K562 (cell line): ENCODE data around the gene TENM3. TPM values are rescaled to one million over a fixed set of nuclear protein-coding genes. Genes with fewer than 3 reads are reported as not detected.

ENCODE experiments used
- ATAC-seq: fragments of 200-7000 bp; cut with Tn5 transposase; 3 replicates; pipeline ENCODE4 v1.9.1; 2020; ENCODE audit warnings: moderate library complexity
- BruUV-seq: library from RNA; stranded (reverse); fragments of 400-500 nt; replicated peaks from 2 replicates; lab custom pipeline; 2021; lab: Mats Ljungman, UMichigan
- CTCF ChIA-PET: fragments of 300-600 bp; formaldehyde crosslinking; extraction: SDS; loops from one replicate; lab custom pipeline; 2021; ENCODE audit warnings: low intra/inter-chr PET ratio; lab: Yijun Ruan, JAX
- POLR2A ChIA-PET: fragments of 300-600, 350-650 bp; sonication (Branson Sonifier 250); formaldehyde crosslinking; extraction: SDS; loops from one replicate; lab custom pipeline; 2021; ENCODE audit warnings: antibody characterized with exemption, inconsistent platforms; lab: Yijun Ruan, JAX
- DNase-seq, 4 experiments: peaks; one replicate each; pipeline versions ENCODE4 v3.0.0 to v3.0.0-alpha.2; 2011 to 2018; ENCODE audit warnings: low spot score in 3 of 4, mixed read lengths in 3 of 4; ENCODE audit errors: extremely low read depth in 1 of 4
- FAIRE-seq: peaks from 2 replicates; lab custom pipeline; 2011; peaks lifted over from hg19 to GRCh38; lab: Jason Lieb, UNC
- H2AFZ ChIP-seq: 2 replicates; pipeline ENCODE4 v1.6.0; 2011; ENCODE audit warnings: low read depth, low read length, control low read depth, inconsistent platforms
- H3K27ac ChIP-seq: fragments of 200-600 bp; 3 replicates; pipeline ENCODE4 v1.8.0; 2011; ENCODE audit warnings: low read depth, mild to moderate bottlenecking, control low read depth, inconsistent platforms, low read length, moderate library complexity, mixed read lengths; ENCODE audit errors: extremely low read depth
- H3K27me3 ChIP-seq, 2 experiments: fragments of 300-600 bp in 1 of 2; 2 replicates in 1 of 2; 3 replicates in 1 of 2; pipeline versions ENCODE4 v1.6.0 to v1.8.0; 2011; ENCODE audit warnings: inconsistent platforms in 2 of 2, low read length in 2 of 2, mild to moderate bottlenecking in 1 of 2, mixed read lengths in 1 of 2, moderate library complexity in 1 of 2; ENCODE audit not compliant: control insufficient read depth in 2 of 2, insufficient read depth in 2 of 2
- H3K36me3 ChIP-seq: fragments of 300-600 bp; 3 replicates; pipeline ENCODE4 v1.8.0; 2011; ENCODE audit warnings: mild to moderate bottlenecking, low read length, inconsistent platforms; ENCODE audit not compliant: control insufficient read depth, insufficient read depth
- H3K4me1 ChIP-seq, 2 experiments: fragments of 200-600 bp in 1 of 2; replicated peaks in 1 of 2; 2 replicates in 1 of 2; 3 replicates in 1 of 2; pipeline versions ENCODE4 v1.5.1 to v1.8.0; 2011; ENCODE audit warnings: inconsistent platforms in 2 of 2, low read length in 2 of 2, mild to moderate bottlenecking in 1 of 2, mixed read lengths in 1 of 2, moderate library complexity in 1 of 2; ENCODE audit not compliant: control insufficient read depth in 2 of 2, insufficient read depth in 2 of 2
- H3K4me2 ChIP-seq: 2 replicates; pipeline ENCODE4 v1.6.1; 2011; ENCODE audit warnings: low read length, control low read depth, inconsistent platforms, mixed read lengths; ENCODE audit not compliant: insufficient read depth
- H3K4me3 ChIP-seq: fragments of 200-600 bp; sonication (generic), shearing (Covaris generic); 2 replicates; pipeline ENCODE4 v1.5.1; 2016; ENCODE audit warnings: control low read depth, inconsistent platforms
- H3K79me2 ChIP-seq: fragments of 200-600 bp; 3 replicates; pipeline ENCODE4 v1.8.0; 2011; ENCODE audit warnings: low read length, inconsistent platforms; ENCODE audit not compliant: control insufficient read depth, insufficient read depth
- H3K9ac ChIP-seq, 2 experiments: 2 replicates each; pipeline versions ENCODE4 v1.6.0 to v1.6.1; 2011; ENCODE audit warnings: low read depth in 2 of 2, low read length in 2 of 2, control low read depth in 1 of 2, inconsistent platforms in 1 of 2, mild to moderate bottlenecking in 1 of 2, mixed read lengths in 1 of 2; ENCODE audit not compliant: insufficient read depth in 1 of 2
- H3K9me1 ChIP-seq: one replicate; pipeline ENCODE4 v1.6.0; 2011; ENCODE audit warnings: inconsistent platforms, mild to moderate bottlenecking, low read length, moderate library complexity; ENCODE audit not compliant: control insufficient read depth, insufficient read depth
- H3K9me3 ChIP-seq: replicated peaks from 2 replicates; pipeline ENCODE4 v1.5.1; 2011; ENCODE audit warnings: low read depth, low read length, inconsistent platforms; ENCODE audit not compliant: control insufficient read depth, insufficient read depth
- H4K20me1 ChIP-seq: replicated peaks from 2 replicates; pipeline ENCODE4 v1.6.1; 2011; ENCODE audit warnings: low read length, inconsistent platforms, mixed read lengths; ENCODE audit not compliant: control insufficient read depth, insufficient read depth
- BRD9 ChIP-seq: fragments of 450-650 bp; IDR thresholded peaks from 2 replicates; pipeline ENCODE4 v1.6.1; 2018; ENCODE audit warnings: low read depth; ENCODE audit not compliant: partially characterized antibody
- EHMT2 ChIP-seq: fragments of 450-650 bp; IDR thresholded peaks from 2 replicates; pipeline ENCODE4 v1.6.1; 2018; ENCODE audit warnings: antibody characterized with exemption
- GATA2 ChIP-seq: sonication (generic); formaldehyde crosslinking; IDR thresholded peaks from 2 replicates; pipeline ENCODE4 v1.4.0; 2020; ENCODE audit warnings: mild to moderate bottlenecking, missing genetic modification reagents
- MAFF ChIP-seq: IDR thresholded peaks from 2 replicates; pipeline ENCODE4 v1.6.1; 2012; ENCODE audit warnings: low read length, improper control_type of control experiment
- MAFK ChIP-seq: IDR thresholded peaks from 2 replicates; pipeline ENCODE4 v1.6.1; 2011; ENCODE audit warnings: low read length, improper control_type of control experiment
- SREBF2 ChIP-seq: sonication (generic); formaldehyde crosslinking; IDR thresholded peaks from 2 replicates; pipeline ENCODE4 v1.4.0; 2020; ENCODE audit warnings: mild to moderate bottlenecking, missing genetic modification reagents
- TRIM28 ChIP-seq: fragments of 450-650 bp; IDR thresholded peaks from 2 replicates; pipeline ENCODE4 v1.6.1; 2017
- XRCC4 ChIP-seq: IDR thresholded peaks from one replicate; pipeline ENCODE4 v1.6.1; 2011; ENCODE audit not compliant: insufficient read depth, insufficient read length; ENCODE audit errors: extremely low read depth
- ZNF408 ChIP-seq: fragments of 250-450 bp; sonication (Bioruptor Pico); IDR thresholded peaks from 2 replicates; pipeline ENCODE4 v1.4.0; 2020; ENCODE audit warnings: low read depth, mild to moderate bottlenecking, moderate library complexity
- WGBS: fragments of 100-300 bp; shearing (Covaris generic); methylation state at CpG from one replicate; pipeline ENCODE4 v1.1.6; 2016; ENCODE audit warnings: low coverage, mixed read lengths; ENCODE audit not compliant: insufficient coverage; ENCODE audit errors: missing lambda C conversion rate; 5-methylcytosine and 5-hydroxymethylcytosine counted together
- in situ Hi-C: fragments of 300-500 bp; cut with MboI; formaldehyde crosslinking; loops from 4 replicates; pipeline ENCODE4 v1.15.0; 2018; ENCODE audit warnings: inconsistent platforms, mixed read lengths
- intact Hi-C: fragments of 100-400 bp; cut with micrococcal nuclease; formaldehyde crosslinking; loops from 2 replicates; pipeline ENCODE4 v1.14.2; 2022
- polyA plus RNA-seq, 8 experiments: library from polyadenylated mRNA; depleted of rRNA in 4 of 8; stranded (reverse) in 5 of 8; unstranded in 3 of 8; fragments of >200 nt; fragmentation: Nextera tagmentation in 2 of 8; fragmentation: Illumina TruSeq in 1 of 8; extraction: Ambion mirVana in 2 of 8; extraction: Trizol in 1 of 8; gene quantifications; 2 replicates each; pipeline versions ENCODE4 v1.2.1 to v1.2.3, GENCODE V29; 2011 to 2014; ENCODE audit warnings: inconsistent platforms in 1 of 8, missing spikeins in 1 of 8
- total RNA-seq, 7 experiments: library from RNA; depleted of rRNA in 6 of 7; stranded (reverse); fragments of >200 nt in 6 of 7; fragmentation: Illumina TruSeq in 2 of 7; extraction: Trizol in 2 of 7; gene quantifications; 2 replicates each; pipeline versions ENCODE4 v1.2.1 to v1.2.3, GENCODE V29; 2011 to 2021; ENCODE audit warnings: low replicate concordance in 1 of 7
- TF ChIP-seq, protein P1 (sequence below): fragments of 450-650 bp; IDR thresholded peaks from 2 replicates; pipeline ENCODE4 v1.6.1; 2017; ENCODE audit warnings: antibody characterized with exemption
- TF ChIP-seq, protein P2 (sequence below): fragments of 450-650 bp; formaldehyde crosslinking; IDR thresholded peaks from 2 replicates; pipeline ENCODE4 v1.4.0; 2020; ENCODE audit warnings: mild to moderate bottlenecking
- TF ChIP-seq, protein P3 (sequence below): fragments of 450-650 bp; formaldehyde crosslinking; IDR thresholded peaks from 2 replicates; pipeline ENCODE4 v1.4.0; 2020; ENCODE audit warnings: mild to moderate bottlenecking, moderate library complexity
- TF ChIP-seq, protein P4 (sequence below): sonication (generic); formaldehyde crosslinking; IDR thresholded peaks from 2 replicates; pipeline ENCODE4 v1.8.0; 2023; ENCODE audit warnings: mild to moderate bottlenecking, missing genetic modification reagents

TENM3 gene
- total and polyA plus RNA-seq, 9 of the 15 experiments (the other 6 are each of a cell fraction or from before 2014, with no cell fraction given), result 0.01 to 0.02 TPM; not detected in 7

DNA sequence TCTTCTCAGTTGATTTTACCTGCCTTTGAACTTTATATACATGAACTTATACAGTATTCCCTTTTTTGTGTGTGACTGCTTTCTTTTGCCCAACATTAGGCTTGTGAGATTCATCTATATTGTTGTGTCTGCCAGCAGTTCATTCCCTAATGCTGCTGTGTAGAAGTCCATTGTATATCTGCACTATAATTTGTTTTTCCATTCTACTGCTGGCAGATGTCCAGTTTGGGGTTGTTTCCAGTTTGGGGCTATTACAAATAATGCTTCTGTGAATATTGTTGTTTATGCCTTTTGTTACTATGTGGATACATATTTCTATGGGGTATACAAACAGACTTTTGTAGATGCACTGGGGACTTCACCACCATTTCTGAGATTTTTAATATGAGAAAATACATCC lies 405.6 kb downstream of the TENM3 start (continued):
- TF ChIP-seq, protein P1, sequence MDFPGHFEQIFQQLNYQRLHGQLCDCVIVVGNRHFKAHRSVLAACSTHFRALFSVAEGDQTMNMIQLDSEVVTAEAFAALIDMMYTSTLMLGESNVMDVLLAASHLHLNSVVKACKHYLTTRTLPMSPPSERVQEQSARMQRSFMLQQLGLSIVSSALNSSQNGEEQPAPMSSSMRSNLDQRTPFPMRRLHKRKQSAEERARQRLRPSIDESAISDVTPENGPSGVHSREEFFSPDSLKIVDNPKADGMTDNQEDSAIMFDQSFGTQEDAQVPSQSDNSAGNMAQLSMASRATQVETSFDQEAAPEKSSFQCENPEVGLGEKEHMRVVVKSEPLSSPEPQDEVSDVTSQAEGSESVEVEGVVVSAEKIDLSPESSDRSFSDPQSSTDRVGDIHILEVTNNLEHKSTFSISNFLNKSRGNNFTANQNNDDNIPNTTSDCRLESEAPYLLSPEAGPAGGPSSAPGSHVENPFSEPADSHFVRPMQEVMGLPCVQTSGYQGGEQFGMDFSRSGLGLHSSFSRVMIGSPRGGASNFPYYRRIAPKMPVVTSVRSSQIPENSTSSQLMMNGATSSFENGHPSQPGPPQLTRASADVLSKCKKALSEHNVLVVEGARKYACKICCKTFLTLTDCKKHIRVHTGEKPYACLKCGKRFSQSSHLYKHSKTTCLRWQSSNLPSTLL, result no peak

DNA sequence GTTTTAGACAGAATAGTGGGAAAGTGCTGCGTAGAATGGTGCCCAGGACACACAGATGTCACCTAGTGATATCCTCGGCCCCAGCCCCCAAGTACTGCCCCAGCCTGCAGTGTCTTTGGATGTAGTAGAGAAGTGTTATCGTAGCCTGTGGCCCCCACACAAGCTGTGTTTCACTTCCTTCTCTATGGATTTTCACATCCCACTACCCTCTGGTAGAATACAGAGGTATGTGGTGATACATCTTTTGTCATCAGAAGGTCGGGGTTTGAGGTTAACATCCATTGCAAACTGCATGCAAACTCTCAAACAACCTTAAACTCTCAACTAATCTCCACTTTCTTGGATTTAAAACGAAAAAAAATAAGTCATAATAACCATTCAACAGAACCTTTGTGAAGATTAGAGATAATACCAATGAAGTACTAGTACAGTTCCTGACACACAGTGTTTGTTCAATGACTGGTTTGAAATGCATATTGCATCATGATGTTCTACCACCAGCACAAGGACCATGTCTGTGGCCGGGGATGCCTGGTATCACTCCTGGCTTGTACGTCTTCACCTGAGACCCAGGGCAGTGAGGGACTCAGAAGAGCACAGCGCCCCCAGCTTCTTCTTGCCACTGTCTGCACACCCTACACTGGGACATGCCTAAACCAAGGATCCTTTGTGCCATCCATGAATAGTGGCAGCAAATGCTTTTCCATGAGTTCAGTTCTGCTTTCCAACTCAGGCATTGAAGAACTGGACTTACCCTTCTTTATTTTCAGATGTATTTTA lies 406.7 kb downstream of the TENM3 start:
- H3K27ac ChIP-seq, result no peak overlapping the region
- DNase-seq (no peak), FAIRE-seq (no peak), ATAC-seq (no peak)
- H3K4me3 ChIP-seq, result no peak overlapping the region
- intact Hi-C loops (loop anchor here (5.0 to 10.0 kb wide), 2 partner anchors 155 to 277 kb away; no protein-coding TSS in a partner anchor), in situ Hi-C loops (no loop called here)
- H3K36me3 ChIP-seq, result no peaks in the 10 kb centered on the region
- H3K4me2 ChIP-seq, result no peak overlapping the region
- H3K79me2 ChIP-seq, result no peaks in the 10 kb centered on the region
- TF ChIP-seq MAFK (no peak), EHMT2 (no peak), TRIM28 (no peak), XRCC4 (no peak), GATA2 (CRISPR knock-in tag) (no peak), ZNF408 (CRISPR knock-in tag) (no peak), BRD9 (no peak), SREBF2 (CRISPR knock-in tag) (no peak), MAFF (no peak)
- TF ChIP-seq, protein P2, sequence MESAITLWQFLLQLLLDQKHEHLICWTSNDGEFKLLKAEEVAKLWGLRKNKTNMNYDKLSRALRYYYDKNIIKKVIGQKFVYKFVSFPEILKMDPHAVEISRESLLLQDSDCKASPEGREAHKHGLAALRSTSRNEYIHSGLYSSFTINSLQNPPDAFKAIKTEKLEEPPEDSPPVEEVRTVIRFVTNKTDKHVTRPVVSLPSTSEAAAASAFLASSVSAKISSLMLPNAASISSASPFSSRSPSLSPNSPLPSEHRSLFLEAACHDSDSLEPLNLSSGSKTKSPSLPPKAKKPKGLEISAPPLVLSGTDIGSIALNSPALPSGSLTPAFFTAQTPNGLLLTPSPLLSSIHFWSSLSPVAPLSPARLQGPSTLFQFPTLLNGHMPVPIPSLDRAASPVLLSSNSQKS, result no peak
- TF ChIP-seq, protein P3, sequence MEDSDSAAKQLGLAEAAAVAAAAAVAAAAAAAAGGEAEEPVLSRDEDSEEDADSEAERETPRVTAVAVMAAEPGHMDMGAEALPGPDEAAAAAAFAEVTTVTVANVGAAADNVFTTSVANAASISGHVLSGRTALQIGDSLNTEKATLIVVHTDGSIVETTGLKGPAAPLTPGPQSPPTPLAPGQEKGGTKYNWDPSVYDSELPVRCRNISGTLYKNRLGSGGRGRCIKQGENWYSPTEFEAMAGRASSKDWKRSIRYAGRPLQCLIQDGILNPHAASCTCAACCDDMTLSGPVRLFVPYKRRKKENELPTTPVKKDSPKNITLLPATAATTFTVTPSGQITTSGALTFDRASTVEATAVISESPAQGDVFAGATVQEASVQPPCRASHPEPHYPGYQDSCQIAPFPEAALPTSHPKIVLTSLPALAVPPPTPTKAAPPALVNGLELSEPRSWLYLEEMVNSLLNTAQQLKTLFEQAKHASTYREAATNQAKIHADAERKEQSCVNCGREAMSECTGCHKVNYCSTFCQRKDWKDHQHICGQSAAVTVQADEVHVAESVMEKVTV (CRISPR knock-in tag), result no peak
- TF ChIP-seq, protein P4, sequence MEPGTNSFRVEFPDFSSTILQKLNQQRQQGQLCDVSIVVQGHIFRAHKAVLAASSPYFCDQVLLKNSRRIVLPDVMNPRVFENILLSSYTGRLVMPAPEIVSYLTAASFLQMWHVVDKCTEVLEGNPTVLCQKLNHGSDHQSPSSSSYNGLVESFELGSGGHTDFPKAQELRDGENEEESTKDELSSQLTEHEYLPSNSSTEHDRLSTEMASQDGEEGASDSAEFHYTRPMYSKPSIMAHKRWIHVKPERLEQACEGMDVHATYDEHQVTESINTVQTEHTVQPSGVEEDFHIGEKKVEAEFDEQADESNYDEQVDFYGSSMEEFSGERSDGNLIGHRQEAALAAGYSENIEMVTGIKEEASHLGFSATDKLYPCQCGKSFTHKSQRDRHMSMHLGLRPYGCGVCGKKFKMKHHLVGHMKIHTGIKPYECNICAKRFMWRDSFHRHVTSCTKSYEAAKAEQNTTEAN (CRISPR knock-in tag), result no peak
- CTCF ChIA-PET, result no interaction called here
- no peak overlapping the region for H2AFZ ChIP-seq
- H4K20me1 ChIP-seq, result no peaks in the 10 kb centered on the region
- BruUV-seq, result no TSS peak
- H3K9me1 ChIP-seq, result no peaks in the 10 kb centered on the region
- no peak overlapping the region for H3K9ac ChIP-seq
- H3K9me3 ChIP-seq, result no peaks in the 10 kb centered on the region
- H3K27me3 ChIP-seq, result peaks cover 0 to 2% of the 10 kb centered on the region in 2 experiments; a peak in 1 of 5 replicates
- no peaks in the 10 kb centered on the region for H3K4me1 ChIP-seq
- POLR2A ChIA-PET, result interaction anchor here (0.7 kb wide), 1 partner anchor 1056 kb away, joined by 3 read pairs; no protein-coding TSS in a partner anchor
- WGBS, result 0% methylated on average over 8 of the region's 8 CpGs
